ENCODE measurements around the gene KIF16B. TPM values are rescaled to one million over a fixed set of nuclear protein-coding genes. Genes with fewer than 3 reads are reported as not detected.

KIF16B gene
- total and polyA plus RNA-seq, 7 donors: 18.9 to 49.7 (median 22.4) TPM

- H3K9me3 ChIP-seq: no peaks in the 10 kb centered on the region
- DNase-seq: no peak
- TF ChIP-seq POLR2A (IDR thresholded peaks at IDR 0.05): no peak
- no peak for TF ChIP-seq EP300 (IDR thresholded peaks at IDR 0.05)
- TF ChIP-seq POLR2AphosphoS5 (IDR thresholded peaks at IDR 0.05): no peak
- H3K4me1 ChIP-seq: peaks cover 0 to 24% (median 20%) of the 10 kb centered on the region in 4 donors
- no peaks in the 10 kb centered on the region for H3K27me3 ChIP-seq
- no peaks in the 10 kb centered on the region for H3K36me3 ChIP-seq
- no peak overlapping the region for H3K27ac ChIP-seq
- H3K4me3 ChIP-seq: no peak overlapping the region
- 75 to 79% methylated on average over 2 of the region's 2 CpGs for WGBS, 2 donors
- intact Hi-C loops (cut with DNase I): no loop called here
These were observed 39.5 kb upstream of the KIF16B start for GRCh38 chr20:16612706-16613105.

- intact Hi-C loops (cut with DNase I): no loop called here
- no peak overlapping the region for H3K4me3 ChIP-seq
- H3K4me1 ChIP-seq: peaks cover 0 to 30% (median 21%) of the 10 kb centered on the region in 4 donors
- no peaks in the 10 kb centered on the region for H3K36me3 ChIP-seq
- H3K27me3 ChIP-seq: no peaks in the 10 kb centered on the region
- TF ChIP-seq CTCF (IDR thresholded peaks at IDR 0.05): no peak
- TF ChIP-seq POLR2AphosphoS5 (IDR thresholded peaks at IDR 0.05): no peak
- no peak for TF ChIP-seq EP300 (IDR thresholded peaks at IDR 0.05)
- TF ChIP-seq POLR2A (IDR thresholded peaks at IDR 0.05): no peak
- WGBS, 2 donors: 23 to 77% methylated on average over 6 of the region's 6 CpGs
- no peaks in the 10 kb centered on the region for H3K9me3 ChIP-seq
- H3K27ac ChIP-seq: no peak overlapping the region
- no peak for DNase-seq
These were observed 38.6 kb upstream of the KIF16B start for GRCh38 chr20:16611817-16612216.

- H3K9me3 ChIP-seq: no peaks in the 10 kb centered on the region
- no peaks in the 10 kb centered on the region for H3K36me3 ChIP-seq
- no peak for DNase-seq
- TF ChIP-seq POLR2A (IDR thresholded peaks at IDR 0.05): no peak
- no peak for TF ChIP-seq POLR2AphosphoS5 (IDR thresholded peaks at IDR 0.05)
- no peak for TF ChIP-seq CTCF (IDR thresholded peaks at IDR 0.05)
- TF ChIP-seq EP300 (IDR thresholded peaks at IDR 0.05): no peak
- 81 to 91% methylated on average over 9 of the region's 9 CpGs for WGBS, 2 donors
- intact Hi-C loops (cut with DNase I): no loop called here
- no peak overlapping the region for H3K27ac ChIP-seq
- H3K27me3 ChIP-seq: no peaks in the 10 kb centered on the region
- peaks cover 0 to 14% (median 6%) of the 10 kb centered on the region in 4 donors for H3K4me1 ChIP-seq
- no peak overlapping the region for H3K4me3 ChIP-seq
These were observed 35.8 kb upstream of the KIF16B start for GRCh38 chr20:16609066-16609465.

- WGBS, 2 donors: 22 to 59% methylated on average over 2 of the region's 2 CpGs
- Histone ChIP-seq H3K4me1 (peaks cover 0 to 14% (median 6%) of the 10 kb centered on the region in 4 donors), H3K9me3 (no peaks in the 10 kb centered on the region), H3K36me3 (no peaks in the 10 kb centered on the region), H3K27ac (no peak overlapping the region), H3K4me3 (no peak overlapping the region), H3K27me3 (no peaks in the 10 kb centered on the region)
- DNase-seq: no peak
- TF ChIP-seq POLR2A (IDR thresholded peaks at IDR 0.05) (no peak), POLR2AphosphoS5 (IDR thresholded peaks at IDR 0.05) (no peak), CTCF (IDR thresholded peaks at IDR 0.05) (no peak), EP300 (IDR thresholded peaks at IDR 0.05) (no peak)
- intact Hi-C loops (cut with DNase I): no loop called here
These were observed 35.0 kb upstream of the KIF16B start for GRCh38 chr20:16608277-16608650.

- Histone ChIP-seq H3K27ac (no peak overlapping the region), H3K36me3 (no peaks in the 10 kb centered on the region), H3K9me3 (no peaks in the 10 kb centered on the region), H3K4me1 (peaks cover 0 to 14% (median 6%) of the 10 kb centered on the region in 4 donors), H3K27me3 (no peaks in the 10 kb centered on the region), H3K4me3 (no peak overlapping the region)
- no peak for TF ChIP-seq POLR2A (IDR thresholded peaks at IDR 0.05)
- no peak for TF ChIP-seq CTCF (IDR thresholded peaks at IDR 0.05)
- TF ChIP-seq EP300 (IDR thresholded peaks at IDR 0.05): no peak
- no peak for TF ChIP-seq POLR2AphosphoS5 (IDR thresholded peaks at IDR 0.05)
- 13 to 54% methylated on average over 12 of the region's 12 CpGs for WGBS, 2 donors
- DNase-seq: no peak
- intact Hi-C loops (cut with DNase I): no loop called here
These were observed 34.4 kb upstream of the KIF16B start for GRCh38 chr20:16607364-16608276.

Data from sigmoid colon (tissue), 7 donors.